COLO668 (cell line): ENCODE measurements around the gene PSMD14.

Source experiments
- DNase-seq: peaks from one replicate; lab custom pipeline; 2025; ENCODE audit not compliant: unreplicated experiment; lab: John Stamatoyannopoulos, UW

PSMD14 gene

GRCh38 chr2:161418275-161418714 is 110.1 kb downstream of the PSMD14 start:
- no peak for DNase-seq

- peak; percentile 73 for DNase-seq
Measured at GRCh38 chr2:161418715-161419637, 110.8 kb downstream of the PSMD14 start.

GRCh38 chr2:161419638-161420190 is 111.5 kb downstream of the PSMD14 start:
- no peak for DNase-seq

GRCh38 chr2:161420406-161421074 is 112.3 kb downstream of the PSMD14 start:
- no peak for DNase-seq

GRCh38 chr2:161421686-161422085 is 113.5 kb downstream of the PSMD14 start:
- DNase-seq: no peak

GRCh38 chr2:161422816-161423403 is 114.7 kb downstream of the PSMD14 start:
- DNase-seq: no peak

- DNase-seq: no peak
Measured at GRCh38 chr2:161423421-161424393, 115.5 kb downstream of the PSMD14 start.

- no peak for DNase-seq
Measured at GRCh38 chr2:161424394-161424769, 116.2 kb downstream of the PSMD14 start.

- no peak for DNase-seq
Measured at GRCh38 chr2:161424891-161425727, 116.9 kb downstream of the PSMD14 start.

GRCh38 chr2:161425728-161426454 is 117.7 kb downstream of the PSMD14 start:
- no peak for DNase-seq

- no peak for DNase-seq
Measured at GRCh38 chr2:161426455-161426921, 118.3 kb downstream of the PSMD14 start.

- no peak for DNase-seq
Measured at GRCh38 chr2:161426922-161427663, 118.9 kb downstream of the PSMD14 start.

- DNase-seq: no peak
Measured at GRCh38 chr2:161427664-161428587, 119.7 kb downstream of the PSMD14 start.

- DNase-seq: no peak
Measured at GRCh38 chr2:161430386-161430785, 122.2 kb downstream of the PSMD14 start.

GRCh38 chr2:161432107-161432506 is 123.9 kb downstream of the PSMD14 start:
- no peak for DNase-seq

- DNase-seq: no peak
Measured at GRCh38 chr2:161434118-161434517, 125.9 kb downstream of the PSMD14 start.

GRCh38 chr2:161436411-161436810 is 128.2 kb downstream of the PSMD14 start:
- DNase-seq: no peak
